ENCODE results near the gene ENDOD1. TPM values are rescaled to one million over a fixed set of nuclear protein-coding genes. Genes with fewer than 3 reads are reported as not detected.
A peak's percentile ranks its signal among the peaks of the same experiment; 100 is the strongest.
"Not testable (repeated sequence)": the region's sequence is repeated elsewhere in the genome, so short reads cannot be mapped to it uniquely, and the experiment has no call there.

The ENDOD1 gene
- total RNA-seq, 6 experiments from 2014 or later: 23.1 to 27.3 (median 25.3) TPM

DNA sequence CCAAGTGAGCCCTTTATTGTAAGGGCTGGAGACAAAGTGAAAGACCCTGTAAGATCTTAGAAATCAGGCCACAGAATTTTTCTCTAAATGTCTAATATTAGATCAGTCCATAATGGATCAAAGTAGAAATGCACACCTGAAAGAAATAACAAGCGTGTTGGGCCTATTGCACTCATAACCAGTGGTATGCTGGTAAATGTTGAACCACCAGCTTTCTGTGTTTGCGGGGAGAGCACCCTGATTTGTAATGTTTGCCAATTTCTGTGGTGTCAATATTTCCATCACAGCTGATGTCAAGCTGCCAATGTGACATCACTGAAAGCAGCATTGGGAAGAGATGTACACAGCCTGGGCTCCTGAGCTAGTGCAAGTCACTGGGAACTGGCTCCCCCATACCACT, 46.2 kb downstream of the ENDOD1 start:
- no peak overlapping the region for H3K4me3 Mint-ChIP-seq
- 0 out of 2 replicates have a peak, but pooled peaks cover 4% of the 10 kb centered on the region for H3K36me3 Mint-ChIP-seq (ENCODE audit: low read depth)
- peaks cover 32% of the 10 kb centered on the region for H3K4me1 Mint-ChIP-seq (ENCODE audit: low read depth)
- H3K27me3 Mint-ChIP-seq (ENCODE audit: insufficient read depth): no peaks in the 10 kb centered on the region; the same call in 1 of the 2 replicates
- TF ChIP-seq, protein P1, sequence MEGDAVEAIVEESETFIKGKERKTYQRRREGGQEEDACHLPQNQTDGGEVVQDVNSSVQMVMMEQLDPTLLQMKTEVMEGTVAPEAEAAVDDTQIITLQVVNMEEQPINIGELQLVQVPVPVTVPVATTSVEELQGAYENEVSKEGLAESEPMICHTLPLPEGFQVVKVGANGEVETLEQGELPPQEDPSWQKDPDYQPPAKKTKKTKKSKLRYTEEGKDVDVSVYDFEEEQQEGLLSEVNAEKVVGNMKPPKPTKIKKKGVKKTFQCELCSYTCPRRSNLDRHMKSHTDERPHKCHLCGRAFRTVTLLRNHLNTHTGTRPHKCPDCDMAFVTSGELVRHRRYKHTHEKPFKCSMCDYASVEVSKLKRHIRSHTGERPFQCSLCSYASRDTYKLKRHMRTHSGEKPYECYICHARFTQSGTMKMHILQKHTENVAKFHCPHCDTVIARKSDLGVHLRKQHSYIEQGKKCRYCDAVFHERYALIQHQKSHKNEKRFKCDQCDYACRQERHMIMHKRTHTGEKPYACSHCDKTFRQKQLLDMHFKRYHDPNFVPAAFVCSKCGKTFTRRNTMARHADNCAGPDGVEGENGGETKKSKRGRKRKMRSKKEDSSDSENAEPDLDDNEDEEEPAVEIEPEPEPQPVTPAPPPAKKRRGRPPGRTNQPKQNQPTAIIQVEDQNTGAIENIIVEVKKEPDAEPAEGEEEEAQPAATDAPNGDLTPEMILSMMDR (IDR thresholded peaks at IDR 0.05): no peak
- no peaks in the 10 kb centered on the region for H3K9me3 Mint-ChIP-seq
- no peak overlapping the region for H3K27ac Mint-ChIP-seq
- DNase-seq: no peak

DNA sequence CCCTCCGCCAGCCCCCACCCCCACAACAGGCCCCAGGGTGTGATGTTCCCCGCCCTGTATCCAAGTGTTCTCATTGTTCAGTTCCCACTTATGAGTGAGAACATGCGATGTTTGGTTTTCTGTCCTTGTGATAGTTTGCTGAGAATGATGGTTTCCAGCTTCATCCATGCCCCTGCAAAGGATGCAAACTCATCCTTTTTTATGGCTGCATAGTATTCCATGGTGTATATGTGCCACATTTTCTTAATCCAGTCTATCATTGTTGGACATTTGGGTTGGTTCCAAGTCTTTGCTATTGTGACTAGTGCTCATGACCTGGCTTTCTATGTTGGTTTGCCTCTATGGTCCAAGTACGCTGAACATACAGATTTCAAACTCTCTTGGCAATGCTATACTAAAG, 47.1 kb downstream of the ENDOD1 start:
- DNase-seq, H3K9me3 Mint-ChIP-seq: not testable (repeated sequence)
- peaks cover 32% of the 10 kb centered on the region for H3K4me1 Mint-ChIP-seq (ENCODE audit: low read depth)

DNA sequence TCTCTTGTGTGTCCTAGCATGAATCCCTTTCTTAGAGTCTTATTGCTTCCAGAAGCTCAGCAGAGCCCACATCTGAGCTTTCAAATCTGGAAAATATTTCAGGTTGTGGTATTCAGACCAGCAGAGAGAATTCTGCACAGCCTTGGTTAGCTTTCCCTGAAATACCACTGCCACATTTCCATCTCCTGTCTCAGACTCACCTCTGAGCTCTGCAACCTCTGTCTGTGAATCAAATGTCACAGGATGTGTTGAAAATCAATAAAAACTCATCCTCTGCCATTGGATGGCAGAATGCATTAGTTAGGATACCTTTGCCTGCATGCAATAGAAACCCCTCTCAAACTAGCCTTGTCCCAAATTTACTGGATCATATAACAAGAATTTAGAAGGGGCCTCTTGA, 47.7 kb downstream of the ENDOD1 start:
- no peak for DNase-seq
- peaks cover 35% of the 10 kb centered on the region for H3K4me1 Mint-ChIP-seq (ENCODE audit: low read depth)
- 0 out of 2 replicates have a peak, but pooled peaks cover 4% of the 10 kb centered on the region for H3K36me3 Mint-ChIP-seq (ENCODE audit: low read depth)
- no peak overlapping the region for H3K4me3 Mint-ChIP-seq
- no peaks in the 10 kb centered on the region for H3K9me3 Mint-ChIP-seq
- no peak overlapping the region for H3K27ac Mint-ChIP-seq
- TF ChIP-seq, protein P1 (IDR thresholded peaks at IDR 0.05): no peak
- H3K27me3 Mint-ChIP-seq (ENCODE audit: insufficient read depth): no peaks in the 10 kb centered on the region; the same call in 1 of the 2 replicates

More for the DNA sequence above, 47.1 kb downstream of the ENDOD1 start:
- H3K36me3 Mint-ChIP-seq (ENCODE audit: low read depth); H3K4me3 Mint-ChIP-seq; H3K27me3 Mint-ChIP-seq (ENCODE audit: insufficient read depth); H3K27ac Mint-ChIP-seq: not testable (repeated sequence)

DNA sequence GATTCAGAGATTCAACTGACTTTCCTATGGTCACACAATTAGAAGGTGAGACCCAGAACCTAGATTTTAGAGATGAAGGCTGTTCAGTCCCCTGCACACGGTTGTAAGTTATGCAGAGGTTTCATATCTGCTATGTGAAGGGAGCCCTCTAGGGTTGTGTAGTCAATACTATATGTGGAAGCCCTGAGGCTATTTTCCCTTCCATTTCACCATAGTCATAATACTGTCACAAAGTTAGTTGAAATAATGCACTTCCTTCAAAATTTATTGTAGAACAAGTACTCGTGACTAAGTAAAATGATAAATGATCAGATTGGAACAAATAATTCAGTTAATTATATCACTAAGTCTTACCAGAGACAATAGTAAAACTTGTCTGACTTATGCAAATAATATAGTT, 48.8 kb downstream of the ENDOD1 start:
- H3K36me3 Mint-ChIP-seq (ENCODE audit: low read depth): 0 out of 2 replicates have a peak, but pooled peaks cover 4% of the 10 kb centered on the region
- H3K27me3 Mint-ChIP-seq (ENCODE audit: insufficient read depth): no peaks in the 10 kb centered on the region; the same call in 1 of the 2 replicates
- H3K27ac Mint-ChIP-seq: no peak overlapping the region

DNA sequence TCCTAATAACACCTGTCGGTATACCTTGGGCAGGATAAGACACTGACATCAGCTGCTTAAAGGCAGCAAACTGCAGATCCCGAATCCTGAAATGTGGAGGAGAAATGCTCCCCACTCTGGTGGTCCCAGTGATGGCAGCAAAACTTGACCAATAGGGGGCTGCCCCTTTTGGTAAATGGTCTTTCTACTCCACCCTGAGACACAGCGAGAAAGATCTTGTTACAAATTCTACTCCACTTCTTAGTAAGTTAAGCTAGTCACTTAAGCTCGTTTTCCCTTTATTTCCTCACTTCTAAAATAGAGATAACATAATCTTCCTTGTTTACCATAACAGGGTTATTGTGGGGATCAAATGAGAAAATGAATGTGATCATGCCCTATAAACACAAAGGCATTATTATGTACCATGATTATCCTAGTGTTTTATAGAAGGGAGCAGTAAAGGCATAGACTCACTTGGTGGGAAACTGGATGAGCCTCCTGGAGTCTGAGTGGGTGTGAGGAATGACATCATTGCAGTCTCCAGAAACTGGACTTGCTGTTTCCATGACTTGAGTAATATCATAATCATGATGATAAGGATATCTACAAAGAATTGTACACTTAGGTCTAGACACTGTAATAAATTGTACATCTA, 50.9 kb downstream of the ENDOD1 start:
- Mint-ChIP-seq H3K27ac (no peak overlapping the region), H3K9me3 (no peaks in the 10 kb centered on the region), H3K36me3 (ENCODE audit: low read depth) (peaks cover 4% of the 10 kb centered on the region; the same call in 1 of the 2 replicates), H3K27me3 (ENCODE audit: insufficient read depth) (no peaks in the 10 kb centered on the region; the same call in none of the 2 replicates), H3K4me3 (no peak overlapping the region), H3K4me1 (ENCODE audit: low read depth) (peaks cover 54% of the 10 kb centered on the region)
- no peak for DNase-seq
- TF ChIP-seq, protein P1 (IDR thresholded peaks at IDR 0.05): no peak; the same call in 1 of the 2 replicates

More for the DNA sequence above, 48.8 kb downstream of the ENDOD1 start:
- peak; percentile 57 for DNase-seq
- Mint-ChIP-seq H3K4me1 (ENCODE audit: low read depth) (peaks cover 47% of the 10 kb centered on the region), H3K9me3 (no peaks in the 10 kb centered on the region), H3K4me3 (no peak overlapping the region)
- TF ChIP-seq, protein P1 (IDR thresholded peaks at IDR 0.05): peak; percentile 35; the same call in 1 of the 2 replicates

DNA sequence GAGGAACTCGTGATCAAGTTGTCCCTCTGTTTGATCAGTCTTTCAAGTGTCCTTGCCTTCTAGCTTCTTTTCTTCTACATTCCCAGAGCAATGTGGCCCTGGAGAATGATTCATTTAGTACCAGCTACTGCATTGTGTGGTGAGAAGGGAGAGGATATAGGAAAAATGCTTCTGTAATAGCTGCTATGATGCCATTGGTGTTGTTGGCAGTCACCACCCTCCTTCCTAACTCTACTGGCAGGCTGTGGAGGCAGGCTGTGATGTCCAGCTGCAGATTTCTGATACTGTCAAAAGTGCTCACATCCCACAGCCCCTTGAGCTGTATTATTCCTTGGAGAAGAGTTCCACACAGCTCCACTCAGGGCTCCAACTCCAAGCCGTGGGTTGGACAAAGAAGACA, 52.8 kb downstream of the ENDOD1 start:
- TF ChIP-seq, protein P1 (IDR thresholded peaks at IDR 0.05): no peak
- peaks cover 69% of the 10 kb centered on the region for H3K4me1 Mint-ChIP-seq (ENCODE audit: low read depth)
- H3K27ac Mint-ChIP-seq: no peak overlapping the region; the same call in 1 of the 2 replicates
- no peaks in the 10 kb centered on the region; the same call in 1 of the 2 replicates for H3K36me3 Mint-ChIP-seq (ENCODE audit: low read depth)
- H3K4me3 Mint-ChIP-seq: no peak overlapping the region
- no peaks in the 10 kb centered on the region for H3K9me3 Mint-ChIP-seq
- DNase-seq: no peak
- no peaks in the 10 kb centered on the region; the same call in 1 of the 2 replicates for H3K27me3 Mint-ChIP-seq (ENCODE audit: insufficient read depth)

Measured in HFFc6 (cell line).